GM18507 (cell line): Measurements from ENCODE around the gene TSPAN3.

Experiments used
- DNase-seq: peaks from one replicate; pipeline ENCODE4 v3.0.0; 2011; ENCODE audit warnings: low read depth; ENCODE audit not compliant: insufficient read length; ENCODE audit errors: extremely low spot score
- FAIRE-seq: peaks from 2 replicates; lab custom pipeline; 2011; peaks lifted over from hg19 to GRCh38; lab: Jason Lieb, UNC

The TSPAN3 gene

DNA sequence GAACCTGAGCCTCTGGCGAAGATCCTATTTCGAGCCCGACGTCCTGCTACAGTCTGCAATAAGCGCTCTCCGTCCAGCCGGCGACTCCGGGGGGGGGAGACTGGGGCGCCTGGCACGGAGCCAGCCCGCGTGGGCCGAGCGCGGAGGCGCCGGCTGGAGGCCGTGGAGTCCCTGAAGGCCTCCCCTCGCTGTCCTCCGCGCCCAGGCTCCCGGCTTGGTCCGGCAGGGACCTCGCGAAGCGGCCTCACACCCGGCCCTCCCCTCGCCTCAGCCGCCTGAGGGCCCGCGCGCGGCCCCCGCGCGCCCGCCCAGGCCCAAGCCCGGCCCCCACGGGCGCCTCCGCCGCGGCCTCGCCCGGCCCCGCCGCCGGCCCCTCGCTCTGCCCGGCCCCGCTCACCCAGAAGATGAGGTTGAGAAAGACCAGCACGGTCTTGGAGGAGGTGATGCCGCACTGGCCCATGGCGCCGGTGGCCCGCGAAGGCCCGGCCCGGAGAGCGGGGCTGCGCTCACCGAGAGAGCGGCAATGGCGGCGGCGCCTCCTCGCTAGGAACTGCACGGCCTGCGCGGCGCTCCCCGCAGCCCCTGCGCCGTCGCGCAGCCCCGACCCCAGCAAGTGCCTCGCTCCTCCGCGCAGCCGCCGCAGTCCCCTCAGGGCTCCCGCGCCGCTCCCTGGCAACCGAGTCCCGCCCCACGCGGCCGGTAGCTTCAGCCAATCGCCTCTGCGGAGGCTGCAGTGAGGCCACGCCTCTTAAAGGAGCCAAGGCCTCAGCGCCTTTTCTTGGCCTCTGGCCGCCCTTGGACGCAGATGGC is at the start of gene TSPAN3:
TSS of gene TSPAN3 (minus strand) at position 615 of the 810 bp plus-strand sequence. CDS start at position 460, 155 bp downstream.
- FAIRE-seq (peak; percentile 90), DNase-seq (peak; percentile 87)

DNA sequence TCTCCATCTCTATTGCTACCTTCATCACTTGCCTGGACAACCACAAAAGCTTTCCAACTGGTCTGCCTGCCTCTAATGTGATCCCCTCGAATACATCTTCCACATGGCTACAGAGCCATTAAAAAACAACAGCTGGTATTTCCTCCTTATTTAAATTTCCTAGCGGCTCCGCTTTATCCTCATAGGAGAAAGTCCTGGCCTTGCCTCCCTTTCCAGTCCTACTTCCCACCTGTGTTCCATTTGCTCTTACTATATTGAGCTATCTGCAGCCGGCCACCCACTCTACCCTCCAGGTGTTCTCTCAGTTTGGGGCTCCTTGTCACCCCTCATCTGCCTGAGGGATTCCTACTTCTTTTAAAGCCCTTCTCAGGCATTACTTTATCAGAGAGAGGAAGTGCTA is 49.7 kb upstream of the TSPAN3 start:
- FAIRE-seq (no peak), DNase-seq (no peak)

DNA sequence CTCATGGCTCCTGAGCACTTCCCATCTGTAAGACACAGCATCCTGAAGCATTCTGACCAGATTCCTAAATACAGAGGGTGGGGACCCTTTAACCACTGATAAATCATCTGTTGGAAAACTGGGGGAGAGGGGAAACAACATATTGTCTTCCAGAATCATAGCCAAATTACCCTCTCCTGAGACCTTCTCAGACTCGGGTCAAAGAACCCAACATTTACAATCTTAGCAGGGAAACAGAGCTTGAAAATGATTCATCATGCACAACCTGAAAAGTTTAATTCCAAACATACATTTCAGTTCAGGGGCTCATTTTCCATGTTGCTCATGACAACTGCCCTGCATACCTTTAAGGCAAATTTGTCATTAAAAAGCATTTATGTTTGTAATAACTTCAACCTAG is 48.5 kb upstream of the TSPAN3 start:
- DNase-seq (no peak), FAIRE-seq (no peak)

DNA sequence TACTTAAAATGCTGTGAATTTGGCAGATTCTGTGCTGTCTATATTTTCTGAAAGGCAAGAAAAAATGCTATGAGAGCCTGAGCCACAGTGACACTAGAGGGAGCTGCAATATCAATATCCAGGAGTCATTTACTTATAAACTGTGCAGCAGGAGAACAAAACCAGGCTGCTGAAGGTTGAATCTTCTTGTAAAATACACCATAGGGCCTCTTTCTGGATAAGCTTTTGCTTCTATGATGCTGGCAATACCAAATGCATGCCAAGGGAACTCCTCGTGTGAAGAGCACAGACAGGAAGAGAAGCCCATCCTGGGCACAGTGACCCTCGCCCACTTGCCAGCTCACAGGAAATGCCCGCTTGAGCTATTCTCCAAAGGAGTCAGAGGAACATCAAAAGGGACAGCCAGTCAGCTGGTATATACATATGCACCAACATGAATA is 48.0 kb upstream of the TSPAN3 start:
- DNase-seq (peak; percentile 37), FAIRE-seq (peak; percentile 77)

DNA sequence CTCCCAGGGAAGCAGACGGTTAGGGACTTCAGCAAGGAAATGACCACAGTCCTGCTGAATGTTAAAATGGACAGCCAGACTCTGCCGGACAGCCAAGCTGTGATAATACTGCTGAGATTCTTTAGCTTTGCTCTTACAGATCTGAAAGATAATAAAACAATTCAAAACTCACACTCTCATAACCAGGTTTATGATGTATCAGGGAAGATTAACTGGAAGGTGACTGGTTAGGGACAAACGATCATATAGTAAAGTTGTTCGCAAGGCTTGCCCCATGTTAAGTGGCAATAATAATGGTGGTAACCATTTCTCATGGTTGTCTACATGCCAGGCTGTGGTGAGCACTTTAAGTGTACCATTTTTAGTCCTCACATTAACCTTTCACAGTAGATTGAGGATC is 44.3 kb upstream of the TSPAN3 start:
- FAIRE-seq (no peak), DNase-seq (no peak)

DNA sequence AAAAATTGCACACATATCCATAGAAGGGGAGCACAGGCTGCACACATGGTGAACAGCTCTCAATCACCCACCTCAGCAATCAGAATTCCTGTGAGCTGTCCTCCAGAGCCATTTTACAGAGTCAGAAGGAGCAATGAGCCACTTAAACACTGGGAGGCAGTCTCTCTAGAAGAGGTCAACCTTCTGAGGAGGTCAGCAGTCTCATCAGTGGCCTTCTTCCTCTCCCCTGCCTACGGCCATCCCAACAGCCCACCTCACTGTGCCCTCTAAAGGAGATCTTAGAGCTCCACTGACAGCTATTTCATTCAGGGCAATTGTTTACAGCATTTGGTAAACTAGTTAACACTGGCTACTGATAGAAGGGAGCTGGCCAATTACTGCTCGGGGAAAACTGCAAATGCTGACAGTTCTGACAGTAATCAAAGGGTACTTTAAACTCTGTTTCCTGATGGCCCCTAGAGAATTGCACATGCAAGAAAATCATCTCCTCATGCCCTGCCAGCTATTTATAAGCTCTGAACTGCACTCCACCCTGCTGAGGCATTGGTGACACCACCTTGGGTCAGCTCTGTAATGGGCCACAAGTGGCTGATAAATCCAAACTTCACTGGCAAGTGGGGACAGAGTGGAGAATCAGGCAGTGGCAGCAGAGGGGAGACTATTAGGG is 42.1 kb upstream of the TSPAN3 start:
- DNase-seq, result no peak
- no peak for FAIRE-seq

DNA sequence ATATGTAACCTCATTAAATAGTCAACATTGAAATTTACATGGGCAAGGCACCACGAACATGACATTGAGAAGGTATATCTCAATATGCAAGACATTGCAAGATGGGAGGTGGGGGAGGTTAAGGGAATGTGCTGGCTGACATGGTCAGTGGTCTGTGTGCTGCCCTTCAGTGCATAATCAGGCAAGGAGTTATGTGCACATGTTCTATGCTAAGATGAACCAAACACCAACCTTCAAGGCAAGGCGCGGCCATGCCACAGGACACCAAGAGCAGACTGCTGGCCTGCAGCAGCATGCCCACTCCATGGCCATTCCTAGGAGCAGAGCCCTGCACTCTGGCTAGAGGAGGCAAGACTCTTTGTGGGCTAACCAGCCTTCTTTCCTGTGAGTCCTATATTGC is 40.9 kb upstream of the TSPAN3 start:
- no peak for DNase-seq
- no peak for FAIRE-seq

DNA sequence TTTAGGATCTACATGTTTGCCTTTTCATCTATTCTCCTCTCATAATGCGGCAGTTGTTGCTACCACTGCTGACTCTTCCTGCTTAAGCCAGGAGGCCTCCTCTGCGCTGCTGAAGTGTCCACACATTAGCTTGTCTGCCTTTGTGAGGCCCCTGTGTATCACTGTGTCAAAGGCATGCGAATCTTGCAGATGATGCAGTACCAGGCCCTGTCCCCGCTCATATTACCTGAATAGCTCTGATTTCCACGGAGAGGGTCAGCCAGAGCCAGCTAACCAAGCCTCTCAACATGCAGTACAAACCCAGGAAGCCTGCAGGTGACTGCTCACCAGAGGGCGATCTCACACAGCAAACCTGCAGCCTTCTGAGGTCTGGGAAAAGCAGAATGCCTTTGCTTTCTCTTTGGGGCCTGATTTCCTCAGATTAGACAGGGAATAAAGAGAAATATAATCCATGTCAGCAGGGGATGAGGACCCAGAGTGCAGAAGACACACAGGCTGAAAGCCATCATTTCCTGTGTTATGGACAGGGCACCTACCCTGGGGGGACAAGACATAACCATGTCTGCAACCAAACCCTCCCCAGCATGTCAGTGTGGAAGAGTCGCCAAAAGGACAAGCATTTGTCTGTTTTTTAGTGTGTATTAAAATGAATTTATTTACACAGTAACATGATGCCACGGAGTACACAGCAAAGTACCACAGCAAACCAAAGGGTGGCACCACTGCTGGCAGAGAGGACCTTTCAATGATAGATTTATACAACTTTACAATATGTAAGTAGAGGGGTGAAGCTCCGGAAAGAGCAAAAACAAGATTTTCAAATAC is 36.8 kb upstream of the TSPAN3 start:
- FAIRE-seq (peak; percentile 33), DNase-seq (no peak)

DNA sequence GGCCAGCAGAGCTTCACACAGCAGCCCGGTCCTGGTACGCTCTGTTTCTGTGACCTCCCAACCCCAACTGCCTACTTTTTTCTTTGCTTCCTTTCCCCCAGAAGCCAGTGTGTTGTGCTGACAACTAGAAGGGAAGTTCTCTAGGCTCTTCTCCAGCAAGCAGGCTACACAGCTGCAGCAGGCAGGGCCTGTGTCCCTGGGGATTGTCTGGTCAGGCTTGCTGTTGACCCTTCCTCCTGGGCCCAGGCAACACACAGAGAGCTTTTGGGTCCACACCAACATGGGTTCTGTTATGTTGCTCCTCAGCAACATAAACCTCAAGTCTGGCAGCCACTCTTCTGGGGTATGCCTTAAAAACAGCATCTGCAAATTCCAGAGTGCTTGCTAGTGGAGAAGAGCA is 36.2 kb upstream of the TSPAN3 start:
- DNase-seq (no peak), FAIRE-seq (no peak)

DNA sequence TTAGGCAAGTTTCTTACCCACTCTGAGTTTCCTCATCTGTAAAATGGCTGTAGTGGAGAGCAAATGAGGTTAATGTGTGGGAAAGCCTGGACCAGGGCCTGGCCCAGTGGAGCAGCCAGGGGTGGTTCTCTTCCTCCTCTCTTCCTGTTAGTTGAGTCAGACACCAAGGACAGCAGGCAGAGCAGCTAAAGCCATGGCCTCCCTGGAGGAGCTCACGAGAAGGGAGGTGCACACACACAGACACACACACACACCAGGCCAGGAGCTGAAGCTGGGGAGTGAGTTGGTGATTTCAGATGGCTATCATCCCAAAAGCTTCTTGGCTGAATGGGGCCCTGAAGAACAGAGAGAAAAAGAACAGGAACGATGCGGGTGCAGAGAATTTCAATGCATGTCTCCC is 33.2 kb upstream of the TSPAN3 start:
- DNase-seq (no peak), FAIRE-seq (no peak)

DNA sequence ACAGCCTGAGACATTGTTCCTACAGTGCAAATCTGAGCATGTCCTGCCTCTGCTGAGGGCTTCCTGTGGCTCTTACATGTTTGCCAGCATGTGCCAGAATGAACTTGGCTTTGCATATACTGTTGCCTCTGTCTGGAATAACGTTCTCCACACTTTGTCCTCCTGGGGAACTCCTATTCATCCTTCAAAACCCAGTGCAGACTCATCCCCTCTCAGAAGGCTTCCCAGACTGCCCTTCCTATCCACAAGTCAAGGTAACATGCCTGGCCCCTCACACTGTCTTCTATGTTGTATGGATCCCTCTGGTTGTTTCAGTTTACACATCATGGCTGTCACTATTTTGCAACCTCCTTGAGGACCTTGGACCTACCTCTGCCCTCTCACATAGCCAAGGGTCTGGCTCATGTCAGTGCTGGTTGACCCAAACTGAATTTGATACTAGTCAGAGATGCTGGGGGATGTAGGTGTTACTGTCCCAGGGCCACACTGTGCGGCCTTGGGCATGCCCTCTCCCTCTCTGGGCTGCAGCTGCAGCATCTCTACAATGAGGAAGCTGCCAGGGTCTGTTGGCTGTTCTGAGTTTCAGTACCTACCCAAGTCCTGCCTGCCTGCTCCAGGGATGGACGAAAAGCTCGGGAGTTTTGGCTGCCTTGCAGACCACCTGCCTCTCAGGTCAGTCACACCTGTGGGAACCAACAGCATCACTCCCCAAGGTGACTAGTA is 29.0 kb upstream of the TSPAN3 start:
- no peak for DNase-seq
- FAIRE-seq, result no peak

DNA sequence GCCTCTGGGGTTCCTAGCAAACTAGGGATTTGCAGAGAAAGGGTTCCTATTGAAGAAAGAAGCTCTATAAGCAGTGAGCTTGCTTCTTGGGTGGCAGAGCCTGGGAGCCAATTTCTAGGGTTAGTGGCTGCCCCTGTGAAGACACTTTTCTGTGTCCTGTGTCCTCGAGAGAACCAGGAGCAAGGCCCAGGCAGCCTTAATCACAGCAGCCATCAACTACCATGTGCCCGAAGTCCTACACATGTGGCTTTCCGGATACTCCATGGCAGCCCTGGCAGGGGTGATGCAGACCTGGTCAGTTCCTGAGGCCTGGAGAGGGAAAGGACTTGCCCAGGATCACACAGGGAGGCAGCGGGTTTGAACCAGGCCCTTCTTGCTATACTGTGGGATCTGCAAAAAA is 27.7 kb upstream of the TSPAN3 start:
- FAIRE-seq (no peak), DNase-seq (no peak)

DNA sequence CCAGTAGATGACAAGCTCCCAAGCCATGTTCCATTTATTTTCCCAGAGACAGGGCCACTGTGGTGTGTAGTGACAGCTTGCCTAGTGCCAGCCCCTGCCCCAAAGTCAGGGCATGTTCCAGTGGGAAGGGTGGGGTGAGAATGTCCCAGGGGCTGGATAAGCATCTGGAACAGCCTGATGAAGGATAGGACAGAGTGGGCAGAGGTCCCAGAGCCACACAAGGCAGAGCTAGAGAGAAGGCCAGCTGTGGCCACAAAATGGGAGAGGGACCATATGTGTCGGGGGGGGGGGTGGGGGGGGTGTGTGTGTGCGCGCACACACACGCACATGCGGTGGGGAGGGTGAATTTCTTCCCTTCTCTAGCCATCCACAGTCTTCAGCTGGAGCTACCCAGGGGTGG is 27.0 kb upstream of the TSPAN3 start:
- DNase-seq (no peak), FAIRE-seq (no peak)

DNA sequence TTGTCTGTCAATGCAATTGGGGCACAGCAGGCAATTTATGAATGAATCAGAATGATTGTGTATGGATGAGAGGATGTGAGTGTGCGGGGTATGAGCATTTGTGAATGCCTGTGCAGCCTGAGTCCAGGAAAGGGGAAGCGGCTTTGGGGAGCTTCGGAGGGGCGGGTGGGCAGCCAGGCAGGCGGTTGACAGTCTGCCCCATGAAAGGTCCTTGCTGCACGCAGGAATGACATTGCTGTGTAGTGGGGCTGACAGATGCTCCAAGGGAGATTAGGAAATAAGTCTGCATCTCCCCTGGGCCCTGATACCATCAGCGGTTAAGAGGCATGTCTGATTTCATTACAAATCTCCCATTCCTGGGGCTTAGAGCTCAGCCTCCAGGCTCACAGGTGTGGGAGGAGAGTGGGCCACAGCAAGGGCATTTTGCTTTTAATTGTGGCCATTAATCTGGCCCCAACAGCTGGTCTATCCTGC is 26.4 kb upstream of the TSPAN3 start:
- DNase-seq (no peak), FAIRE-seq (no peak)

DNA sequence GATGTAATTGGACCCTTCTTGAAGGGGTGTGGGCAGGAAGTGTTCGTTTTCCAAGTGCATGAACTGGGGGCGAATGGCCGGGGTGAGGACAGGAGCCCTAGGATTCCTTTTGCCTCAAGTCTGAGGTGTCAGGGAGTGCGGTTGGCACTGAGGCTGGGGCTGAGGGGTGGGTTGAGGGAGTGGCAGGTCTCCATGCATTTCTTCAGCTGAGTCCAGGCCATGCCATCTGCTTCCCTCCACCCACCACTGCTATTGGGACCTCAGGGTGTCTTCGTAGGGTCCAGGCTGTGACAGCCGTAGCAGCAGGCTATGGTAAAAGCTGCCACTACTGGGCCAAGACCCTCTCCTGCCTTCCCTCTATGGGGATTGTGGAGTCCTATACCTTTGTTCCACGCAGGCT is 25.6 kb upstream of the TSPAN3 start:
- no peak for DNase-seq
- no peak for FAIRE-seq

DNA sequence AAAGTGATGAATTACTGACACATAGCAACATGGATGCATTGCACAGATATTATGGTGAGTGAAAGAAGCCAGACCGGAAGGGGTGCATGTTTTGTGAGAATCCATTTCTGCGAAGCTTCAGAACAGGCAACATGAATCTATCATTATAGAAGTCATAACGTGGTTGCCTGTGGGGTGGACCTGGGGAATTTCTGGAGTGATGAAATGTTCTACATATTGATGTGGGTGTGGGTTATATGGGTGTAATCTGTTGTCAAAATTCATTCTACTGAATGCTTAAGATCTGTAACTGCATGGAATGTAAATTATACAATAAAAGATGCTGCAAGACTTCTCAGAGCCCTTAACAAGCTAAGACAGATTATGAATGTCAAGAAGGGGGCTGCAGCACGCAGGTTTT is 25.2 kb upstream of the TSPAN3 start:
- FAIRE-seq, result no peak
- DNase-seq, result no peak

DNA sequence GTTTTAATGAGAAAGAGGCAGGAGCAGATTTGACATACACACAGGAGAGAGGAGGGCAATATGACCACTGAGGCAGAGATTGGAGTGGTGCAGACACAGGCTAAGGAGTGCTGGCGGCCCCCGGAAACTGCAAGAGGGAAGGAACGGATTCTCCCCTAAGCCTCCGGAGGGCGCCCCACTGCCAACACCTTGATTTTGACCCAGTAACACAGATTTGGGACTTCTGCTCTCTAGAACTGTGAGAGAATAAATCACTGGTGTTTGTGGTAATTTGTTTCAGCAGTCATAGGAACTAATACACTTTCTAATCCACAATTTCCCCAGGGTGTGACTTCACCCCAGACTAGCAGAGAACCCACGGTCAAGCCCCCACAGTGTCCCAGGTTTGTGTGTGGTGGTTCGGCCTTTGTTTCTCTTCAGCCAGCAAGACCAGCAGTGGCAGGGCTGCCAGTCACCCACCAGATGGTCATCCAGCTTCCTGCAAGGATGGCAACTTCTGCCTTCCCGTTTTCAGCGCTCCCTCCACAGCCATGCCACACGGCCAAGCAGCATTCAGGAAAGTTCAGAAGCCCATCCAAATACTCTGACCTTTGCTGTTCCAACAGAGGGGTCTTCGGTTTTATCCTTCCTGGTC is 23.6 kb upstream of the TSPAN3 start:
- FAIRE-seq (no peak), DNase-seq (no peak)

DNA sequence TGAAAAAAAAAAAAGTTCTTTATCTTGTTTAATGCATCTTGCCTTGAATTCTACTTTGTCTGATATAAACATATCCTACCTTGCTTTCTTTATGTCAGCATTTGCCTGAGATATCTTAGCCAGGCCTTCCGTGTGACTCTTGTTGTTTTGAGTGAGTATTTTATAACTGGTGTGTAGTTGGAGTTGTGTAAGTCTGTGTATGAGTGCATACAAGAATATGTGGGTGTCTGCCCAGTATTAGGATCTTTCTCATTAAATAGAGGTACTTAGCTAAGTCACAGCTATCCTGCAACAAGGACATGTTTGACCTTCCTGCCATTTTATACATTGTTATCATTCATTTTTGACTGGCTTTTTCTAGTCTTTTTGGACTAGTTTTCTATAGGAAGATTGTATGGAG is 22.5 kb upstream of the TSPAN3 start:
- no peak for DNase-seq
- FAIRE-seq, result no peak

DNA sequence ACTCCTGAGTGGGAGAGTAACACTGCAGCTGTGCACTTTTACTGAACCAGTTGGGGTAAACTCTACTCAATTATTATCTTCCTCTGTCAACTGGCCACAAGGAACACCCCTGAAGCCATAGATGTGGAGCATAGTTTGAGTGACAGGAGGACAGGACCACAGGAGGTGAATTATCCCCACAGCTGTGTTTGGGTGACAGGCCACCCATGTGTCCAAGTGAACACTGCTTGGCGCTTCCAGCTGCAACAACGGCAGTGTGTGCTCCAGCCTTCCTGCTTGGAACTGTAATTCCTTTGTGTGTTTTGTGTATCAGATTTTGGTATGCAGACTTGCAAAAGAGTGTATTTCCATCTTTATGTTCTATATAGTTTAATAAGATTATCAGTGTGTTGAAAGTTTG is 20.2 kb upstream of the TSPAN3 start:
- DNase-seq (no peak), FAIRE-seq (no peak)
